ENCODE results near the gene CNTNAP2. TPM values are rescaled to one million over a fixed set of nuclear protein-coding genes. Genes with fewer than 3 reads are reported as not detected.

The CNTNAP2 gene
- total RNA-seq, 1 experiment from 2014 or later, result 64.5 TPM

DNA sequence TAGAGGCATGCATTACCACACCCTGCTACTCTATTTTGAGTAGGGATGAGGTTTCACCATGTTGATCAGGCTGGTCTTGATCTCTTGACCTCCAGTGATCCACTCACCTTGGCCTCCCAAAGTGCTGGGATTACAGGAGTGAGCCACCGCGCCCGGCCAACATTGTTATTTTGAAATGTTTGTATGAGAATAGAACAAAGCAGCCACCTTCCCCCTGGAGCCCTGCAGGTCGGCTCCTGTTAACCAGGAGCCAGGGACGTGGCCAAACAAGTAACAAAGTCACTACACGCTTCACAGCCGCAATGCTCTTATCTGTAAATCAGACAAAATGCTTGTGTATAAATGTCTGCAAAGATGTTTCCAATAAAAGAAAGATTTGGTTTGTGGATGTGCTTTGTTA lies 295.4 kb downstream of the CNTNAP2 start:
- Mint-ChIP-seq H3K36me3 (ENCODE audit: insufficient read depth in 1 of 3, low read depth in 3 of 3) (no peaks in the 10 kb centered on the region; a peak in 1 of 7 replicates), H3K4me3 (peak overlapping the region in 1 of 2 experiments; percentile 4; a peak in 1 of 5 replicates), H3K27ac (peak overlapping the region in 1 of 3 experiments; percentile 11; a peak in 2 of 7 replicates), H3K9me3 (no peaks in the 10 kb centered on the region), H3K4me1 (peaks cover 37 to 38% of the 10 kb centered on the region in 2 experiments), H3K27me3 (ENCODE audit: low read depth) (no peaks in the 10 kb centered on the region)
- no peak overlapping the region for H2BK5ac ChIP-seq (ENCODE audit: insufficient read length, low read length)
- H2BK20ac ChIP-seq (ENCODE audit: low read depth, low read length, poor library complexity, severe bottlenecking), result no peak overlapping the region
- H3K18ac ChIP-seq (ENCODE audit: insufficient read length, low read depth, low read length), result no peak overlapping the region
- H2AFZ ChIP-seq (ENCODE audit: low read length), result no peak overlapping the region
- no peak overlapping the region for H3K4me2 ChIP-seq (ENCODE audit: insufficient read depth, insufficient read length, low read length)
- no peaks in the 10 kb centered on the region for H3K27me3 ChIP-seq (ENCODE audit: insufficient read depth, low read length)
- H3K27ac ChIP-seq (ENCODE audit: insufficient read length, low read depth, low read length), result no peak overlapping the region
- H4K91ac ChIP-seq (ENCODE audit: insufficient read length, low read depth, low read length), result no peak overlapping the region
- H3K23ac ChIP-seq (ENCODE audit: insufficient read length, low read depth, low read length), result no peak overlapping the region
- no peaks in the 10 kb centered on the region for H3K79me1 ChIP-seq (ENCODE audit: insufficient read depth, low read depth, low read length, poor library complexity, severe bottlenecking)
- no peak overlapping the region for H2AK5ac ChIP-seq (ENCODE audit: insufficient read length, low read length)
- no peaks in the 10 kb centered on the region for H3K23me2 ChIP-seq (ENCODE audit: insufficient read length, low read depth, low read length, poor library complexity, severe bottlenecking)
- TF ChIP-seq, protein P1, sequence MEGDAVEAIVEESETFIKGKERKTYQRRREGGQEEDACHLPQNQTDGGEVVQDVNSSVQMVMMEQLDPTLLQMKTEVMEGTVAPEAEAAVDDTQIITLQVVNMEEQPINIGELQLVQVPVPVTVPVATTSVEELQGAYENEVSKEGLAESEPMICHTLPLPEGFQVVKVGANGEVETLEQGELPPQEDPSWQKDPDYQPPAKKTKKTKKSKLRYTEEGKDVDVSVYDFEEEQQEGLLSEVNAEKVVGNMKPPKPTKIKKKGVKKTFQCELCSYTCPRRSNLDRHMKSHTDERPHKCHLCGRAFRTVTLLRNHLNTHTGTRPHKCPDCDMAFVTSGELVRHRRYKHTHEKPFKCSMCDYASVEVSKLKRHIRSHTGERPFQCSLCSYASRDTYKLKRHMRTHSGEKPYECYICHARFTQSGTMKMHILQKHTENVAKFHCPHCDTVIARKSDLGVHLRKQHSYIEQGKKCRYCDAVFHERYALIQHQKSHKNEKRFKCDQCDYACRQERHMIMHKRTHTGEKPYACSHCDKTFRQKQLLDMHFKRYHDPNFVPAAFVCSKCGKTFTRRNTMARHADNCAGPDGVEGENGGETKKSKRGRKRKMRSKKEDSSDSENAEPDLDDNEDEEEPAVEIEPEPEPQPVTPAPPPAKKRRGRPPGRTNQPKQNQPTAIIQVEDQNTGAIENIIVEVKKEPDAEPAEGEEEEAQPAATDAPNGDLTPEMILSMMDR (conservative IDR thresholded peaks at IDR 0.05), result no peak
- H4K20me1 ChIP-seq (ENCODE audit: control insufficient read depth, insufficient read depth, insufficient read length), result no peaks in the 10 kb centered on the region
- no peak overlapping the region for H4K8ac ChIP-seq (replicated peaks; ENCODE audit: insufficient read length, low read depth, low read length)
- H3K4me1 ChIP-seq (ENCODE audit: insufficient read depth, low read length), result peaks cover 9% of the 10 kb centered on the region; the same call in 1 of the 2 replicates
- no peak overlapping the region for H3K56ac ChIP-seq (ENCODE audit: insufficient read length, low read depth, low read length)
- H2BK120ac ChIP-seq (ENCODE audit: low read depth, low read length, poor library complexity, severe bottlenecking), result no peak overlapping the region
- no peak overlapping the region for H3T11ph ChIP-seq (ENCODE audit: low read length)
- no peak overlapping the region for H3K9ac ChIP-seq (ENCODE audit: extremely low read depth, insufficient read length, low read length)
- no CpG with 5 or more reads among the region's 7 CpGs for WGBS (ENCODE audit: extremely low coverage, insufficient read length, low lambda C conversion rate)
- no peak overlapping the region for H3K14ac ChIP-seq (ENCODE audit: insufficient read depth, low read length)
- no peak overlapping the region for H4K5ac ChIP-seq (ENCODE audit: insufficient read length, low read depth, low read length)
- DNase-seq, result peak; percentile 55
- H3K79me2 ChIP-seq (ENCODE audit: insufficient read depth, low read length), result no peaks in the 10 kb centered on the region
- no peaks in the 10 kb centered on the region for H3K9me3 ChIP-seq (ENCODE audit: control insufficient read depth, low read depth, low read length)
- no peak overlapping the region for H3K4ac ChIP-seq (ENCODE audit: low read depth, low read length)
- H2BK12ac ChIP-seq (ENCODE audit: insufficient read length, low read depth, low read length), result no peak overlapping the region
- H2BK15ac ChIP-seq (ENCODE audit: low read depth, low read length), result no peak overlapping the region
